H9 (cell line): ENCODE results near the gene ZNF618. TPM values are rescaled to one million over a fixed set of nuclear protein-coding genes. Genes with fewer than 3 reads are reported as not detected.

Source experiments
- DNase-seq: peaks from one replicate; pipeline ENCODE4 v3.0.0-alpha.2; 2017
- H2AFZ ChIP-seq: one replicate; pipeline ENCODE4 v1.6.1; 2013; ENCODE audit warnings: mild to moderate bottlenecking, low read length, control low read depth, moderate library complexity
- H2AK5ac ChIP-seq: 2 replicates; pipeline ENCODE4 v1.6.1; 2013; ENCODE audit warnings: low read length, control low read depth, mixed read lengths; ENCODE audit not compliant: insufficient read length
- H2BK120ac ChIP-seq: one replicate; pipeline ENCODE4 v1.6.1; 2013; ENCODE audit warnings: low read depth, mild to moderate bottlenecking, low read length, control low read depth, inconsistent platforms; ENCODE audit not compliant: poor library complexity, severe bottlenecking
- H2BK12ac ChIP-seq: 2 replicates; pipeline ENCODE4 v1.6.1; 2013; ENCODE audit warnings: low read length, control low read depth, mixed read lengths, low read depth; ENCODE audit not compliant: insufficient read length
- H2BK15ac ChIP-seq: 2 replicates; pipeline ENCODE4 v1.6.1; 2013; ENCODE audit warnings: low read depth, low read length, control low read depth
- H2BK20ac ChIP-seq: one replicate; pipeline ENCODE4 v1.6.1; 2013; ENCODE audit warnings: low read depth, mild to moderate bottlenecking, low read length, control low read depth, inconsistent platforms; ENCODE audit not compliant: poor library complexity, severe bottlenecking
- H2BK5ac ChIP-seq: 2 replicates; pipeline ENCODE4 v1.6.1; 2013; ENCODE audit warnings: low read length, control low read depth, mixed read lengths; ENCODE audit not compliant: insufficient read length
- H3K14ac ChIP-seq: 2 replicates; pipeline ENCODE4 v1.6.1; 2013; ENCODE audit warnings: low read length, control low read depth; ENCODE audit not compliant: insufficient read depth
- H3K18ac ChIP-seq: 2 replicates; pipeline ENCODE4 v1.6.1; 2013; ENCODE audit warnings: low read depth, mild to moderate bottlenecking, mixed read lengths, low read length, control low read depth; ENCODE audit not compliant: insufficient read length
- H3K23ac ChIP-seq: 2 replicates; pipeline ENCODE4 v1.6.1; 2013; ENCODE audit warnings: low read length, control low read depth, mixed read lengths, low read depth; ENCODE audit not compliant: insufficient read length
- H3K23me2 ChIP-seq: 2 replicates; pipeline ENCODE4 v1.6.1; 2013; ENCODE audit warnings: low read depth, mild to moderate bottlenecking, mixed read lengths, low read length, control low read depth; ENCODE audit not compliant: insufficient read length, poor library complexity, severe bottlenecking
- H3K27ac ChIP-seq: 2 replicates; pipeline ENCODE4 v1.5.1; 2013; ENCODE audit warnings: low read length, control low read depth, mixed read lengths, low read depth; ENCODE audit not compliant: insufficient read length
- H3K27me3 ChIP-seq: 2 replicates; pipeline ENCODE4 v1.6.1; 2013; ENCODE audit warnings: low read length, control low read depth, inconsistent platforms; ENCODE audit not compliant: insufficient read depth
- H3K4ac ChIP-seq: 2 replicates; pipeline ENCODE4 v1.6.1; 2013; ENCODE audit warnings: low read depth, mild to moderate bottlenecking, control low read depth, inconsistent platforms, low read length, moderate library complexity
- H3K4me1 ChIP-seq: 2 replicates; pipeline ENCODE4 v1.6.1; 2013; ENCODE audit warnings: low read length, control low read depth, inconsistent platforms; ENCODE audit not compliant: insufficient read depth
- H3K4me2 ChIP-seq: 2 replicates; pipeline ENCODE4 v1.6.1; 2013; ENCODE audit warnings: low read length, control low read depth, mixed read lengths; ENCODE audit not compliant: insufficient read length, insufficient read depth
- H3K56ac ChIP-seq: 2 replicates; pipeline ENCODE4 v1.6.1; 2013; ENCODE audit warnings: low read depth, mild to moderate bottlenecking, mixed read lengths, low read length, control low read depth; ENCODE audit not compliant: insufficient read length
- H3K79me1 ChIP-seq: 2 replicates; pipeline ENCODE4 v1.6.1; 2013; ENCODE audit warnings: low read depth, mild to moderate bottlenecking, moderate library complexity, low read length, control low read depth, inconsistent platforms; ENCODE audit not compliant: insufficient read depth, poor library complexity, severe bottlenecking
- H3K79me2 ChIP-seq: 2 replicates; pipeline ENCODE4 v1.6.1; 2013; ENCODE audit warnings: low read length, control low read depth, inconsistent platforms; ENCODE audit not compliant: insufficient read depth
- H3K9ac ChIP-seq: 2 replicates; pipeline ENCODE4 v1.6.1; 2013; ENCODE audit warnings: low read length, control low read depth, mixed read lengths; ENCODE audit not compliant: insufficient read length; ENCODE audit errors: extremely low read depth
- H3K9me3 ChIP-seq: one replicate; pipeline ENCODE4 v1.6.1; 2013; ENCODE audit warnings: low read depth, low read length, inconsistent platforms; ENCODE audit not compliant: control insufficient read depth
- H3T11ph ChIP-seq: one replicate; pipeline ENCODE4 v1.6.1; 2013; ENCODE audit warnings: mild to moderate bottlenecking, low read length, control low read depth, inconsistent platforms
- H4K20me1 ChIP-seq: one replicate; pipeline ENCODE4 v1.6.1; 2013; ENCODE audit not compliant: control insufficient read depth, insufficient read length, insufficient read depth
- H4K5ac ChIP-seq: 2 replicates; pipeline ENCODE4 v1.6.1; 2013; ENCODE audit warnings: low read depth, mild to moderate bottlenecking, mixed read lengths, low read length, control low read depth; ENCODE audit not compliant: insufficient read length
- H4K8ac ChIP-seq: replicated peaks from 2 replicates; pipeline ENCODE4 v1.6.1; 2013; ENCODE audit warnings: low read length, control low read depth, mixed read lengths, low read depth; ENCODE audit not compliant: insufficient read length
- H4K91ac ChIP-seq: 2 replicates; pipeline ENCODE4 v1.6.1; 2013; ENCODE audit warnings: low read depth, mild to moderate bottlenecking, moderate library complexity, mixed read lengths, low read length, control low read depth; ENCODE audit not compliant: insufficient read length
- H3K27ac Mint-ChIP-seq, 3 experiments: 2 replicates in 2 of 3; 3 replicates in 1 of 3; pipeline ENCODE4 v1.8.0; 2020 to 2021; ENCODE audit warnings: mixed read lengths in 3 of 3, mild to moderate bottlenecking in 1 of 3, moderate library complexity in 1 of 3
- H3K27me3 Mint-ChIP-seq: 2 replicates; pipeline ENCODE4 v1.8.0; 2021; ENCODE audit warnings: low read depth, mild to moderate bottlenecking, moderate library complexity, mixed read lengths
- H3K36me3 Mint-ChIP-seq, 3 experiments: 2 replicates in 2 of 3; 3 replicates in 1 of 3; pipeline ENCODE4 v1.8.0; 2020 to 2021; ENCODE audit warnings: low read depth in 3 of 3, mixed read lengths in 3 of 3; ENCODE audit not compliant: insufficient read depth in 1 of 3
- H3K4me1 Mint-ChIP-seq, 2 experiments: 2 replicates each; pipeline ENCODE4 v1.8.0; 2020; ENCODE audit warnings: mixed read lengths in 2 of 2
- H3K4me3 Mint-ChIP-seq, 2 experiments: 2 replicates in 1 of 2; 3 replicates in 1 of 2; pipeline ENCODE4 v1.8.0; 2020 to 2021; ENCODE audit warnings: mild to moderate bottlenecking in 2 of 2, mixed read lengths in 2 of 2, moderate library complexity in 1 of 2
- H3K9me3 Mint-ChIP-seq, 2 experiments: 2 replicates in 1 of 2; 3 replicates in 1 of 2; pipeline ENCODE4 v1.8.0; 2020; ENCODE audit warnings: mild to moderate bottlenecking in 2 of 2, mixed read lengths in 2 of 2, moderate library complexity in 1 of 2
- WGBS: extraction: QIAGEN DNeasy Blood & Tissue Kit; methylation state at CpG from one replicate; pipeline ENCODE4 v1.1.7; 2013; ENCODE audit warnings: missing lambda C conversion rate, low lambda C conversion rate, mixed read lengths; ENCODE audit not compliant: insufficient read length; ENCODE audit errors: extremely low coverage; 5-methylcytosine and 5-hydroxymethylcytosine counted together
- total RNA-seq: library from RNA; stranded (reverse); gene quantifications from 2 replicates; pipeline ENCODE4 v1.2.1, GENCODE V29; 2021
- TF ChIP-seq, protein P1 (sequence below): fragments of 200-600 bp; sonication (generic); conservative IDR thresholded peaks from 3 replicates; pipeline ENCODE4 v1.8.0; 2021; ENCODE audit warnings: antibody characterized with exemption, mild to moderate bottlenecking

Gene ZNF618
- total RNA-seq, 1 experiment from 2014 or later = 13.6 TPM

DNA sequence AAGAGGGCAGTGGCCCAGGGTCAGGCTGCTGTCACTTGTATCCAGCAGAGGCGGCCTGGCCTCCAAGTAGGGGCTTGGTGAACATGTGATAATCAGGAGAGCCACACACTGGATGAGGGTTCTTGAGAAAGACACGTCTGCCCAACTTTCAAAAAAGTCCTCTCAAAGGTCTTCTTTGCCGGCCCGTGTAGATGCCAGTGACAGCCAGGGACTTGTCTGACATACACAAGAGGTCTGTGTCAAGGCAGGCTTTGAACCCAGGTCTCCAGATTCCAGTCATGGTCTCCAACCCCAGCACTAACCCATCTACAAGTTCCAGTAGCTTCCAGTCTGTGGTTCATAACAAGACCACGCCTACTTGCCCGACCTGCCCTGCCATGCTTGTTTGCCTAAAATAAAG is 209.9 kb downstream of the ZNF618 start:
- H4K8ac ChIP-seq = no peak overlapping the region
- H2BK20ac ChIP-seq = no peak overlapping the region
- Mint-ChIP-seq H3K4me3 (no peak overlapping the region), H3K9me3 (no peaks in the 10 kb centered on the region), H3K27ac (no peak overlapping the region), H3K36me3 (no peaks in the 10 kb centered on the region), H3K4me1 (0 out of 4 replicates have a peak, but pooled peaks cover 0 to 3% of the 10 kb centered on the region in 2 experiments), H3K27me3 (peaks cover 25% of the 10 kb centered on the region)
- H3K9me3 ChIP-seq = no peaks in the 10 kb centered on the region
- WGBS = no CpG with 5 or more reads among the region's 6 CpGs
- H2BK12ac ChIP-seq = no peak overlapping the region
- no peaks in the 10 kb centered on the region for H3K79me2 ChIP-seq
- no peaks in the 10 kb centered on the region for H3K27me3 ChIP-seq
- no peak for DNase-seq
- H3K18ac ChIP-seq = no peak overlapping the region
- TF ChIP-seq, protein P1, sequence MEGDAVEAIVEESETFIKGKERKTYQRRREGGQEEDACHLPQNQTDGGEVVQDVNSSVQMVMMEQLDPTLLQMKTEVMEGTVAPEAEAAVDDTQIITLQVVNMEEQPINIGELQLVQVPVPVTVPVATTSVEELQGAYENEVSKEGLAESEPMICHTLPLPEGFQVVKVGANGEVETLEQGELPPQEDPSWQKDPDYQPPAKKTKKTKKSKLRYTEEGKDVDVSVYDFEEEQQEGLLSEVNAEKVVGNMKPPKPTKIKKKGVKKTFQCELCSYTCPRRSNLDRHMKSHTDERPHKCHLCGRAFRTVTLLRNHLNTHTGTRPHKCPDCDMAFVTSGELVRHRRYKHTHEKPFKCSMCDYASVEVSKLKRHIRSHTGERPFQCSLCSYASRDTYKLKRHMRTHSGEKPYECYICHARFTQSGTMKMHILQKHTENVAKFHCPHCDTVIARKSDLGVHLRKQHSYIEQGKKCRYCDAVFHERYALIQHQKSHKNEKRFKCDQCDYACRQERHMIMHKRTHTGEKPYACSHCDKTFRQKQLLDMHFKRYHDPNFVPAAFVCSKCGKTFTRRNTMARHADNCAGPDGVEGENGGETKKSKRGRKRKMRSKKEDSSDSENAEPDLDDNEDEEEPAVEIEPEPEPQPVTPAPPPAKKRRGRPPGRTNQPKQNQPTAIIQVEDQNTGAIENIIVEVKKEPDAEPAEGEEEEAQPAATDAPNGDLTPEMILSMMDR = no peak
- H3T11ph ChIP-seq = no peak overlapping the region
- H4K20me1 ChIP-seq = no peaks in the 10 kb centered on the region
- H2BK120ac ChIP-seq = no peak overlapping the region
- no peak overlapping the region for H2AFZ ChIP-seq
- no peak overlapping the region for H3K9ac ChIP-seq
- no peak overlapping the region for H3K14ac ChIP-seq
- no peak overlapping the region for H3K4me2 ChIP-seq
- no peaks in the 10 kb centered on the region for H3K79me1 ChIP-seq
- H4K91ac ChIP-seq = no peak overlapping the region
- no peak overlapping the region for H2AK5ac ChIP-seq
- H3K4ac ChIP-seq = no peak overlapping the region
- H3K23ac ChIP-seq = no peak overlapping the region
- H2BK5ac ChIP-seq = no peak overlapping the region
- no peak overlapping the region for H4K5ac ChIP-seq
- H2BK15ac ChIP-seq = no peak overlapping the region
- no peaks in the 10 kb centered on the region for H3K4me1 ChIP-seq
- no peaks in the 10 kb centered on the region for H3K23me2 ChIP-seq
- no peak overlapping the region for H3K27ac ChIP-seq
- H3K56ac ChIP-seq = no peak overlapping the region
